Parathyroid adenoma (tissue), 2 donors: ENCODE measurements around the gene PSMA7.

Source experiments
- H2AFZ ChIP-seq: fragments of 300-600 bp; sonication (generic); one replicate; pipeline ENCODE4 v1.7.0; 2017; ENCODE audit warnings: antibody characterized with exemption, mild to moderate bottlenecking
- H3K27ac ChIP-seq: fragments of 300-600 bp; sonication (generic); one replicate; pipeline ENCODE4 v1.7.0; 2017
- H3K27me3 ChIP-seq: fragments of 300-600 bp; sonication (generic); one replicate; pipeline ENCODE4 v1.7.0; 2017; ENCODE audit warnings: low read length; ENCODE audit not compliant: control insufficient read depth, insufficient read depth
- H3K36me3 ChIP-seq: fragments of 300-600 bp; sonication (generic); one replicate; pipeline ENCODE4 v1.7.0; 2017; ENCODE audit warnings: low read length; ENCODE audit not compliant: control insufficient read depth, insufficient read depth
- H3K4me1 ChIP-seq: fragments of 300-600 bp; sonication (generic); one replicate; pipeline ENCODE4 v1.7.0; 2017; ENCODE audit warnings: control low read depth
- H3K4me2 ChIP-seq: fragments of 300-600 bp; sonication (generic); one replicate; pipeline ENCODE4 v1.7.0; 2017; ENCODE audit warnings: low read length
- H3K4me3 ChIP-seq: fragments of 300-600 bp; sonication (generic); one replicate; pipeline ENCODE4 v1.7.0; 2017; ENCODE audit warnings: low read depth, low read length
- H3K79me2 ChIP-seq: fragments of 300-600 bp; sonication (generic); one replicate; pipeline ENCODE4 v1.7.0; 2017; ENCODE audit warnings: control low read depth
- H3K9ac ChIP-seq: fragments of 300-600 bp; sonication (generic); one replicate; pipeline ENCODE4 v1.7.0; 2017; ENCODE audit warnings: mild to moderate bottlenecking
- H3K9me3 ChIP-seq: fragments of 300-600 bp; sonication (generic); one replicate; pipeline ENCODE4 v1.7.0; 2017; ENCODE audit warnings: low read length; ENCODE audit not compliant: control insufficient read depth
- TF ChIP-seq, protein P1 (sequence below): fragments of 300-600 bp; sonication (generic); IDR thresholded peaks from one replicate; pipeline ENCODE4 v1.7.0; 2017; ENCODE audit warnings: antibody characterized with exemption, mild to moderate bottlenecking
- donor health status: primary hyperparathyroidism.

The PSMA7 gene

DNA sequence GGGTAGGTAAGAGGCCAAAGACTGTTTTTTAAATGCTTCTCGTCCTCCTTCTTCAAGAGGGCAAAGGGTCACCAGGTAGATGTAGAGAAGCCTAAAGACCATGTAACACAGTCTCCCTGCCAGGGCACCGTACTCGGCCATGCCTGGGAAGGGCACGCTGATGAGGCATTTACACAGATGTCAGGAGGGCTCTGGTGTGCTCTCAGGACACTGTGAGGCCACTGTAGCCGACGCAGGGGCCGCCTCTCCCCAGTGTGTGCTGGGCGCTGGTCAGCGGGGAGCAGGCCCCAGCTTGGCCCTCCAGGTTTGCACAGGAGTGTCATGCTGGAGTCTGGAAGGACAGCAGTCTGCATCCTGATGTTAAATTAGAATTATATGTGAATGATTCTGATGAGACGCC is 32.5 kb upstream of the PSMA7 start:
- Histone ChIP-seq H3K79me2 (no peaks in the 10 kb centered on the region), H3K4me1 (no peaks in the 10 kb centered on the region), H2AFZ (no peak overlapping the region), H3K9me3 (no peaks in the 10 kb centered on the region), H3K36me3 (no peaks in the 10 kb centered on the region), H3K27ac (no peak overlapping the region), H3K9ac (no peak overlapping the region), H3K4me3 (no peak overlapping the region), H3K4me2 (no peak overlapping the region), H3K27me3 (no peaks in the 10 kb centered on the region)
- TF ChIP-seq, protein P1, sequence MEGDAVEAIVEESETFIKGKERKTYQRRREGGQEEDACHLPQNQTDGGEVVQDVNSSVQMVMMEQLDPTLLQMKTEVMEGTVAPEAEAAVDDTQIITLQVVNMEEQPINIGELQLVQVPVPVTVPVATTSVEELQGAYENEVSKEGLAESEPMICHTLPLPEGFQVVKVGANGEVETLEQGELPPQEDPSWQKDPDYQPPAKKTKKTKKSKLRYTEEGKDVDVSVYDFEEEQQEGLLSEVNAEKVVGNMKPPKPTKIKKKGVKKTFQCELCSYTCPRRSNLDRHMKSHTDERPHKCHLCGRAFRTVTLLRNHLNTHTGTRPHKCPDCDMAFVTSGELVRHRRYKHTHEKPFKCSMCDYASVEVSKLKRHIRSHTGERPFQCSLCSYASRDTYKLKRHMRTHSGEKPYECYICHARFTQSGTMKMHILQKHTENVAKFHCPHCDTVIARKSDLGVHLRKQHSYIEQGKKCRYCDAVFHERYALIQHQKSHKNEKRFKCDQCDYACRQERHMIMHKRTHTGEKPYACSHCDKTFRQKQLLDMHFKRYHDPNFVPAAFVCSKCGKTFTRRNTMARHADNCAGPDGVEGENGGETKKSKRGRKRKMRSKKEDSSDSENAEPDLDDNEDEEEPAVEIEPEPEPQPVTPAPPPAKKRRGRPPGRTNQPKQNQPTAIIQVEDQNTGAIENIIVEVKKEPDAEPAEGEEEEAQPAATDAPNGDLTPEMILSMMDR: no peak

DNA sequence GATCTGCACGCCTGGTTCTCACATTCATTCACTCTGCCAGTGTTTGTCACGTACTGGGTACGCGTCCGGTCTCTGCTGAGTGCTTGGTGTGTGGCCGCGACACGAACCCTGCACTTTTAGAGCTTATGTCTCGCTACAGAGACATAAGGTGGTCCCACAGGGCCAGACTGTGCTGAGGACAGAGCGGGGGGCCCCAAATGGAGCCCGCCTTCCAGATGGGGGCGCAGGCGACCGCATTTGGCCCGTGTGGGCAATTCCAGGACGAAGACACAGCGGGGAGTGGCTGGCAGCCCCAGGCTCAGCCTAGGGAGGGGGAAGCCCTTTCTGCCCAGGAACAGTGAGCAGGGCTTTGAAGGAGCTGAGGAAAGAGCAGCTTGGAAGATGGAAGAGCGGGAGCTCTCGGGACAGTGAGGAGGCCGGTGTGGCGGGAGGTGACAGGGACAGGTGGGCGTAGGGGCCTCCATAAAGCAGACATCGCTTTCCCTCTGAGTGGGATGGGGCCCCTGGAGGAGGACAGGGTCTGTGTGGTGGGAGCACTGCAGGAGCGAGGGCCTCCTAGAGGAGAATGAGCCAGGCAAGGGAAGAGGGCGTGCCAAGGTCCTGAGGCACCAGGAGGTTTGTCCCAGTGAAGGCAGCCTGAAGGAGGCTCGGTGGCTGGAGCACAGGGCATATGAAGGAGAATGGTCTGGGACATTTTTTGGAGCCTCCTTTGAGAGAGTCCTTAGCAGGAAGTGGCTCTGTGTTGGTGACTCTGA is 31.9 kb upstream of the PSMA7 start:
- Histone ChIP-seq H3K4me2 (no peak overlapping the region), H3K4me1 (no peaks in the 10 kb centered on the region), H3K9ac (no peak overlapping the region), H3K36me3 (no peaks in the 10 kb centered on the region), H2AFZ (no peak overlapping the region), H3K79me2 (no peaks in the 10 kb centered on the region), H3K4me3 (no peak overlapping the region), H3K27me3 (no peaks in the 10 kb centered on the region), H3K9me3 (no peaks in the 10 kb centered on the region), H3K27ac (no peak overlapping the region)
- TF ChIP-seq, protein P1: no peak

DNA sequence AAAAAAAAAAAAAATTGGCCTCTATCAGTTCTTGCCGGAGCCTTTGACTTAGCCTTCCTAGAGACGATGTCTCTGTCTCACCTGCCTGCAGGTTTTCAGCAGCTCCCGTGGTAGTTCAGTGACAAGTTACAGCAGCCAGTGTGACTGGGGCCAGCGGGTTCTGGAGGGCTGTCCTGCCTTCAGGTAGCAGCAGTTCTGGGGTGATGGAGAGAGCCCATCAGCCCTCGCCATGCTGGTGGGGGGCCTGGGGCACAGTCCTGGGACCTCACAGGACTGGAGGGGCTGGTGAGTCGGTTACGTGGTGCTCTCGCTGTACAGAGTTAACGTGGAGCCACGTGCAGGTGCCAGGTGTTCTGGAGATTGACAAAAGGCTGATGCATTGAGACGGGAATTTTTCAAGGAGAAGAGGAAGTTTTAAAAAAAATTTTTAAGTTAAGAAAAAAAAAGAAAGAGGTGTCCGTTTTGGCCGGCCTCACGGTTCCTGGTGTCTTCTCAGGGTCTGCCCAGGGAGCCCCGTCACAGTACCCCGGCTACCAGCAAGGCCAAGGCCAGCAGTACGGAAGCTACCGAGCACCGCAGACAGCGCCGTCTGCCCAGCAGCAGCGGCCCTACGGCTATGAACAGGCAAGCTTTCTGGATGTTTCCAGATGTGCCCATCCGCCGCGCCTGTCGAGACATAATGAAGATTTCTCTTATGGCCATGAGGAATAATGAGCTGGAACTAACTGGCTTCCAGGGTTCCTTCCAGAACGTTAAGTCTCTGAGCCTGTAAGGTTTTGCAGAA is 31.0 kb upstream of the PSMA7 start:
- H3K27ac ChIP-seq: no peak overlapping the region
- H2AFZ ChIP-seq: no peak overlapping the region
- no peaks in the 10 kb centered on the region for H3K36me3 ChIP-seq
- no peak overlapping the region for H3K4me2 ChIP-seq
- no peaks in the 10 kb centered on the region for H3K27me3 ChIP-seq
- no peaks in the 10 kb centered on the region for H3K4me1 ChIP-seq
- H3K9me3 ChIP-seq: no peaks in the 10 kb centered on the region
- no peak overlapping the region for H3K9ac ChIP-seq
- no peak overlapping the region for H3K4me3 ChIP-seq
- no peaks in the 10 kb centered on the region for H3K79me2 ChIP-seq
- TF ChIP-seq, protein P1: no peak

DNA sequence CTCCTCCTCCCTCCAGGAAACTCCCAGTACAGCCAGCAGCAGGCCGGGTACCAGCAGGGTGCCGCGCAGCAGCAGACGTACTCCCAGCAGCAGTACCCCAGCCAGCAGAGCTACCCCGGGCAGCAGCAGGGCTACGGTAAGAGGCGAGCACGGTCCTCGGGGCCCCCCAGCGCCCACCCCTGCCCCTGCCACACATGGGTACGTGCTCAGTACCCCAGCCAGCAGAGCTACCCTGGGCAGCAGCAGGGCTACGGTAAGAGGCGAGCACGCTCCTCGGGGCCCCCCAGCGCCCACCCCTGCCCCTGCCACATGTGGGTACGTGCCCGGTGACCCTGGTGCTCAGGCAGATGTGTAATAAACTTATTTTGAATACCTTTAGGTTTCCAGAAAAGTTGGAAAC is 29.5 kb upstream of the PSMA7 start:
- no peaks in the 10 kb centered on the region for H3K79me2 ChIP-seq
- TF ChIP-seq, protein P1: no peak
- no peak overlapping the region for H2AFZ ChIP-seq
- no peak overlapping the region for H3K4me3 ChIP-seq
- H3K27ac ChIP-seq: no peak overlapping the region
- H3K4me1 ChIP-seq: no peaks in the 10 kb centered on the region
- H3K9ac ChIP-seq: no peak overlapping the region
- no peaks in the 10 kb centered on the region for H3K9me3 ChIP-seq
- H3K36me3 ChIP-seq: no peaks in the 10 kb centered on the region
- H3K27me3 ChIP-seq: no peaks in the 10 kb centered on the region
- H3K4me2 ChIP-seq: no peak overlapping the region
